ENCODE results near the gene SARNP. TPM values are rescaled to one million over a fixed set of nuclear protein-coding genes. Genes with fewer than 3 reads are reported as not detected.

Gene SARNP
- total RNA-seq, 4 donors from 2014 or later = 38.0 to 50.7 (median 45.0) TPM

GRCh38 chr12:55743406-55744339 is 73.9 kb downstream of the SARNP start:
- Histone ChIP-seq H3K9me3 (no peaks in the 10 kb centered on the region), H3K27ac (peak overlapping the region; percentile 64 to 86 (median 84))

DNA sequence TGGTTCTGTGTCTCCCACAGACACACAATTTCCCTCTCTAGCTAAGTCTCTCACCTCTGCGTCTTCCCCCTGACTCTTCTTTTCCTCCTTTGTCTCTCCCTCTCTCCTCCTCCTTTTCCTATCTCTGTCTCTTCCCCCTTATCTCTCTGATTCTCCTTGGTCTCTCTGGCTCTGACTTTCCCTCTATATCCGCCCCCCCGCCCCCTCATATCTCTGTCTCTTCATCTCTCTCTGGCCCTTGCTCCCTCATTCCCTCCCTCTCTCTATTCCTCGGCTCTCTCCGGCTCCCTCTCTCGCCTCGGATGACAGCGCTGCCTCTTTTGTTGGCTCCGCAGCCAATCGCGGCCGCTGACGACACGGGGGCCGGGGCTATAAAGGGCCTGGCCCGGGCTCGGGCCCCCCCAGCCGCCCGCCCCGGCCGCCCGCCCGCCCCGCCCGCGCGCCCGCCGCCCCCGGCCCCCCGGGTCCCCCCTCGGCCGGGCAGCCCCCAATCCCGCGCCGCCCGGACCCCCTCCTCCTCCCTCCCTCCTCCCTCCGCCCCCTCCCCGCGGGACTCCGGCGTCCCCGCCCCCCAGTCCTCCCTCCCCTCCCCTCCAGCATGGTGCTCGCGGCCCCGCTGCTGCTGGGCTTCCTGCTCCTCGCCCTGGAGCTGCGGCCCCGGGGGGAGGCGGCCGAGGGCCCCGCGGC is 74.7 kb downstream of the SARNP start, which contains the start of gene GDF11:
GDF11 (plus strand) TSS at position 404 of the 687 bp plus-strand sequence; CDS start at position 599, 195 bp downstream.
- in situ Hi-C loops (cut with MboI; ENCODE audit: low pct_ligation_motif_present in 1 of 4, low pct_unique_long_range_greater_than_20kb in 1 of 4, low sequenced_read_pairs in 3 of 4) = loop anchor here in 1 of 4 donors (10.0 kb wide), 1 partner anchor 192 kb away; the partner anchor contains the start of gene DGKA
- H3K27ac ChIP-seq = peak within 1 kb of the TSS; percentile 64 to 86 (median 84)
- intact Hi-C loops (cut with DNase I; ENCODE audit: low total_unique reads) = loop anchor here (10.0 kb wide), 2 partner anchors 52 to 82 kb away; partner anchors contain the start of gene DNAJC14

More at GRCh38 chr12:55743406-55744339, 73.9 kb downstream of the SARNP start:
- intact Hi-C loops (cut with DNase I; ENCODE audit: low total_unique reads) = loop anchor here (10.0 kb wide), 2 partner anchors 51 to 81 kb away; partner anchors contain the start of gene DNAJC14
- no peaks in the 10 kb centered on the region for H3K36me3 ChIP-seq
- no peak for TF ChIP-seq CTCF (IDR thresholded peaks at IDR 0.05)
- no peak for TF ChIP-seq POLR2AphosphoS5 (IDR thresholded peaks at IDR 0.05)
- no peak for TF ChIP-seq POLR2A (IDR thresholded peaks at IDR 0.05)
- no peak for TF ChIP-seq EP300 (IDR thresholded peaks at IDR 0.05; ENCODE audit: low read depth)
- in situ Hi-C loops (cut with MboI; ENCODE audit: low pct_ligation_motif_present in 1 of 4, low pct_unique_long_range_greater_than_20kb in 1 of 4, low sequenced_read_pairs in 3 of 4) = loop anchor here in 1 of 4 donors (10.0 kb wide), 1 partner anchor 191 kb away; the partner anchor contains the start of gene DGKA
- H3K27me3 ChIP-seq = peaks cover 21% of the 10 kb centered on the region
- peaks cover 13 to 33% (median 22%) of the 10 kb centered on the region in 4 donors for H3K4me1 ChIP-seq
- DNase-seq = peak; percentile 65
- peak overlapping the region; percentile 39 to 63 (median 49) for H3K4me3 ChIP-seq
- WGBS, 2 donors (ENCODE audit: low coverage in 1 of 2) = 0 to 1% methylated on average over 6 to 23 of the region's 73 CpGs

DNA sequence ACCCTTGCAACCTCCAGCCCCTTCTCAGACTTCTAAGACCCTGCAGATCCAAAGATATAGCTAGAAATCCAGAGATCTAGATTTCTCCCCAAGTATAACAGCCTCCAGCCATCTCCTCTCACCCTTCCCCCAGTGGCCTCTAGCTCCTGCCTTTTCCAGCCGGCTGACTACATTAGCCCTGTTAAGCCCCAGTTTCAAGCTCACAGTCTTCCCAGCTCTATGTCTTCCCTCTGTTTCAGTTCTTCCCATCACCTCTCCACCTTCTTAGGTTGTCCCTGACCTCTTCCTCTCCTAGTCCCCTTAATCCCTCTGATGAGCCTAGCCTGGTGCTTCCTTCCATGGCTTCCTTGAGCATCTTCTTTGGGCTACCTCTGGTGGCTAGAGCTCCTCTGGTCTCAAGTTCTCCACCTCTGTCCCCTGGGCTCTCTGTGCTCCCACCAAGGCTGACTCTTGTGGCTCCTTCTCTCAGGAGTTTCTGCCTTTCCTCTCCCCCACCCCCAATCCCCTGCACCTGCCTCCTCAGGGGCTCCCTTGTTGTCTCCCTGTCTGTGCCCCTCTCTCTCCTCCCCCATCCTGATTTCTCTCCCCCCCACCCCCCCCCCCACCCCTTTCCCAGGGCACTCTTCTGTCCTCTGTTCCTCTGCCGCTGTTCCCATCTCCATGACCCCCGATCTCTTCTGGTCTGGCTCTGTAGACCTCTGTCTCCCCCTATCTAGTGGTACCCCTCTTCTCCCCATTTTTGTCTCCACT is 75.4 kb downstream of the SARNP start:
- H3K27me3 ChIP-seq = peaks cover 21% of the 10 kb centered on the region
- H3K27ac ChIP-seq = peak overlapping the region; percentile 53 to 86 (median 74)
- intact Hi-C loops (cut with DNase I; ENCODE audit: low total_unique reads) (loop anchor here (10.0 kb wide), 2 partner anchors 53 to 83 kb away; partner anchors contain the start of gene DNAJC14), in situ Hi-C loops (cut with MboI; ENCODE audit: low pct_ligation_motif_present in 1 of 4, low pct_unique_long_range_greater_than_20kb in 1 of 4, low sequenced_read_pairs in 3 of 4) (loop anchor here in 1 of 4 donors (10.0 kb wide), 1 partner anchor 193 kb away; the partner anchor contains the start of gene DGKA)
- no peak for DNase-seq
- H3K4me1 ChIP-seq = peaks cover 21 to 48% (median 38%) of the 10 kb centered on the region in 4 donors
- H3K9me3 ChIP-seq = no peaks in the 10 kb centered on the region
- TF ChIP-seq CTCF (IDR thresholded peaks at IDR 0.05) (no peak), EP300 (IDR thresholded peaks at IDR 0.05; ENCODE audit: low read depth) (no peak), POLR2AphosphoS5 (IDR thresholded peaks at IDR 0.05) (no peak), POLR2A (IDR thresholded peaks at IDR 0.05) (no peak)
- WGBS, 2 donors (ENCODE audit: low coverage in 1 of 2) = 23 to 38% methylated on average over 1 to 3 of the region's 3 CpGs
- no peaks in the 10 kb centered on the region for H3K36me3 ChIP-seq
- H3K4me3 ChIP-seq = peak overlapping the region in 1 of 4 donors; percentile 63

More for the DNA sequence above, 74.7 kb downstream of the SARNP start, which contains the start of gene GDF11:
- Histone ChIP-seq H3K4me3 (peak within 1 kb of the TSS; percentile 39 to 63 (median 49)), H3K36me3 (no peaks in the 10 kb centered on the region), H3K4me1 (peaks cover 15 to 41% (median 30%) of the 10 kb centered on the region in 4 donors), H3K27me3 (peaks cover 21% of the 10 kb centered on the region), H3K9me3 (no peaks in the 10 kb centered on the region)
- TF ChIP-seq POLR2A (IDR thresholded peaks at IDR 0.05) (peak; percentile 56), POLR2AphosphoS5 (IDR thresholded peaks at IDR 0.05) (peak; percentile 50 to 87 (median 66)), CTCF (IDR thresholded peaks at IDR 0.05) (no peak)
- peak; percentile 81 for DNase-seq
- 1 to 6% methylated on average over 3 to 15 of the region's 53 CpGs for WGBS, 2 donors (ENCODE audit: low coverage in 1 of 2)

Data from transverse colon (tissue), 4 donors.